NB4 (cell line): ENCODE measurements around the gene WNT9A.
A peak's percentile ranks its signal among the peaks of the same experiment; 100 is the strongest.

Source experiments
- DNase-seq: peaks from one replicate; pipeline ENCODE4 v3.0.0; 2010; ENCODE audit warnings: low read depth
- H3K4me3 ChIP-seq: one replicate; pipeline ENCODE4 v1.5.1; 2011; ENCODE audit warnings: mild to moderate bottlenecking, low read depth, low read length, moderate library complexity
- MYC ChIP-seq: IDR thresholded peaks from 2 replicates; pipeline ENCODE4 v1.6.1; 2011; ENCODE audit warnings: low read depth, low read length
- POLR2A ChIP-seq: IDR thresholded peaks from 2 replicates; pipeline ENCODE4 v1.6.1; 2011; ENCODE audit warnings: mild to moderate bottlenecking; ENCODE audit not compliant: insufficient read length; ENCODE audit errors: extremely low read depth
- TF ChIP-seq, protein P1 (sequence below): IDR thresholded peaks from 2 replicates; pipeline ENCODE4 v1.6.1; 2011; ENCODE audit warnings: low read depth, low read length
- TF ChIP-seq, protein P2 (sequence below): IDR thresholded peaks from one replicate; pipeline ENCODE4 v1.5.1; 2012; ENCODE audit warnings: low read depth, low read length

Gene WNT9A

DNA sequence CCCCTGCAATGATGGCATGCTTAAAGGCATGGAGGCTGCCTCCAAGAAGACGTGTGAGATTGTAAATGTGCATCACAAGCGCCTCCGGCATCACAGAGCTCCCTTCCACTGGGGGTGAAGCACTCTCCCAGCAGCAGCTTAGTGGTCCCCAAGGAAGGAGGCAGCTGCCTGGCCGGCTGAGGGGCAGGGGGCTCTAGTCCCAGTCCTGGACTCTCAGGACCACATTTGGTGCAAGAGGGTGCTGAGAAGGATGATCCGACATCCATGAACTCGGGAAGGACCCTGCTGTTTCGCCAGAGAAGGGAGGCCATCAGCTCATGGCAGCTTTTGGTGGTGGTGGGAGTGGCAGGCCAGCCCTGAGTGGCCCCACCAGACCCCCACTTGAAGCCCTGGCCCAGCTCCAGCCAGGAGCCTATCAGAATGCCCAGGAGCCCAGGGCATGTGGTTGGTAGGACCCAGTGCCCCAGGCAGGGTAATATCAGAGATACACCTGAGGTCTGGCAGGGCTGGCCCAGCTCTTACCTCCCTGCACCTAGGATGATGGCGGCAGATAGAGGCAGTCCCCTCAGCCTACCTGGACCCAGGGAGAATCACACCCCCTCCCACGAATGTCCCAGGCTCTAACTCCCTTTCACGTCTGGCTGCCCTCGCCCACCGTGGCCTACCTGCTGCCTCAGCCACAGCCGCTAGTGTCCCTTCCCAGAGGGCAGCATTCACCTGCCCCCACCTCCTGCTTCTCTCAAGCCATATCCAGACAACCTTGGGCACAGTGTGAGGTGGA lies 2.4 kb upstream of the WNT9A start:
- TF ChIP-seq, protein P1, sequence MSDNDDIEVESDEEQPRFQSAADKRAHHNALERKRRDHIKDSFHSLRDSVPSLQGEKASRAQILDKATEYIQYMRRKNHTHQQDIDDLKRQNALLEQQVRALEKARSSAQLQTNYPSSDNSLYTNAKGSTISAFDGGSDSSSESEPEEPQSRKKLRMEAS: no peak
- TF ChIP-seq MYC: no peak
- TF ChIP-seq, protein P2, sequence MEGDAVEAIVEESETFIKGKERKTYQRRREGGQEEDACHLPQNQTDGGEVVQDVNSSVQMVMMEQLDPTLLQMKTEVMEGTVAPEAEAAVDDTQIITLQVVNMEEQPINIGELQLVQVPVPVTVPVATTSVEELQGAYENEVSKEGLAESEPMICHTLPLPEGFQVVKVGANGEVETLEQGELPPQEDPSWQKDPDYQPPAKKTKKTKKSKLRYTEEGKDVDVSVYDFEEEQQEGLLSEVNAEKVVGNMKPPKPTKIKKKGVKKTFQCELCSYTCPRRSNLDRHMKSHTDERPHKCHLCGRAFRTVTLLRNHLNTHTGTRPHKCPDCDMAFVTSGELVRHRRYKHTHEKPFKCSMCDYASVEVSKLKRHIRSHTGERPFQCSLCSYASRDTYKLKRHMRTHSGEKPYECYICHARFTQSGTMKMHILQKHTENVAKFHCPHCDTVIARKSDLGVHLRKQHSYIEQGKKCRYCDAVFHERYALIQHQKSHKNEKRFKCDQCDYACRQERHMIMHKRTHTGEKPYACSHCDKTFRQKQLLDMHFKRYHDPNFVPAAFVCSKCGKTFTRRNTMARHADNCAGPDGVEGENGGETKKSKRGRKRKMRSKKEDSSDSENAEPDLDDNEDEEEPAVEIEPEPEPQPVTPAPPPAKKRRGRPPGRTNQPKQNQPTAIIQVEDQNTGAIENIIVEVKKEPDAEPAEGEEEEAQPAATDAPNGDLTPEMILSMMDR: no peak
- DNase-seq: no peak
- no peak overlapping the region for H3K4me3 ChIP-seq

DNA sequence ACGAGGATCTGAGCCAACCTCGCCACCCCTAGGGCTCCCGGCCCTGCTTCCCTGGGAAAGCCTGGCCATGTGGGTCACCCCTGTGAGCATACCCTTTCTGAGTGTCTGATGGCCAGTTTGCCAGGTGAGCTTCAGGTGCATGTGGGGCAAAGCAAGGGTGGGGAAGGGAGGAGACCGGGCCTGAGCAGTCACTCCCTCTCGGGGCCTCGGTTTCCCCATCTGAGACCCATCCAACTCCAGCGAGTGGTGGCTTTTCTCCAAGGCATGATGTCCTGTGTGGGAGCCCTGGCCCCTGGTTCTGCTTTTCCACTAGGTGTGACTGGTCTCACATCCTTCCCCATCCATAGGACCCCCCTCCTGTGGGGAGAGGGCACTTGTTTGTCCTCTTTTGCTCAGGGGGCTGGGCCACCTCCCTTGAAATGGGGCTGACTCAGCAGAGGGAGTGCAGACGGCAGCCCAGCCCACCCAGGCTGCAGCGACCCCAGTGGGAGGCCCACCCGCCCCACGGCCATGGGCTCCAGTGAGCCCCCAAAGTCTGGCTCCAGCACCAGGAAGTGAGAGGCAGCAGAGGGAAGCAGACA lies 1.7 kb upstream of the WNT9A start:
- no peak for DNase-seq
- H3K4me3 ChIP-seq: no peak overlapping the region
- TF ChIP-seq, protein P1: no peak
- TF ChIP-seq, protein P2: no peak
- no peak for TF ChIP-seq MYC
- TF ChIP-seq POLR2A: no peak

DNA sequence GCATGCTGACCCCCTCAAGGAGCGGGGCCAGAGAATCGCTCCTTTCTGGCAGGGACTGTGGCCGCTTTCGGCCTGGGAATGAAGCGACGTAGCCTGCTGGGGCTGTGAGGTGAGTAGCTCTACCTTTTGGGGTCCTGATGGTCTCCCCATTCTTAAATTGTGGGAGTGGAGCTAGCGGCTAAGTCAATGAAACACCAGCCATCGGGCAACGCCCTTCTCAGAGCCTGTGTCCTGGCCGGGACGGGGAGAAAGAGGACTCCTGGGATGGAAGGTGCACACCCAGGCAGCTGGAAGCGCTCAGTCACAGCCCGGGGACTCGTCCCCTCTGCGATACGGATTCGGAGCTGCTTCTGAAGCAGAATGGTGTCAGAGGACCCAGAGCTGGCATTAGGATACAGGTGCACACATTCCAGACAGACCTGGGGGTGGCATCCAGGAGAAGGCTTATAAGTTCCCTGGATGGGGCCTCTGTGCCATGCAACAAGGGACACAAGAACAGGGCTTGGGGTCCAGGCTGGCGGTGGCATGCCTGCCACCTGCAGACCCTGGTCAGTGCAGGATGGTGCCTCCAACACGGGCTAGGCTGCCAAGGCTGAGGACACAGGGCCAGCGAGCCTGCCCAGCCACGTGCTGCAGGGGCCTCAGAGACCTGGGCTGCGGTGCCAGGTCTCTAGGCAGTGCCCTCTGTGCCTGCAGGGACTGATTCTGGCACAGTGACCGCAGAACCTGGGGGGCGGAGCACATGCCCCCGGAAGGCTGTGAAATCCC lies 945 bp upstream of the WNT9A start:
- TF ChIP-seq MYC: no peak
- TF ChIP-seq POLR2A: no peak
- TF ChIP-seq, protein P2: no peak
- TF ChIP-seq, protein P1: no peak
- no peak for DNase-seq
- no peak overlapping the region for H3K4me3 ChIP-seq

DNA sequence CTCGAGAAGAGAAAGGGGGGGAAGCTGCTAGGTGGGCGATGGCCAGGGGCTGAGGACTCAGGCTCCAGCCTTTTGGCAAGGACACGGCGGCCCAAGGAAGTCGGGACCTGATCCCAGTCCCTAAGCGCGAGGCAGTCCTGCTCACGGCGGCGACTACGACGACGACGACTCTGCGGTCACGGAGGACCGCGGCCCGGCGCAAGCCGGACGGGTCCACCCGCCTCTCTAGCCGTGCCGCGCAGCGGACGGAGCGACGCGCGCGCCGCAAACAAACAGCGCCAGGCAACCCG lies 401 bp downstream of the WNT9A start:
- DNase-seq: no peak
- no peak overlapping the region for H3K4me3 ChIP-seq
- TF ChIP-seq, protein P1: no peak
- TF ChIP-seq, protein P2: no peak
- TF ChIP-seq POLR2A: no peak
- TF ChIP-seq MYC: no peak

DNA sequence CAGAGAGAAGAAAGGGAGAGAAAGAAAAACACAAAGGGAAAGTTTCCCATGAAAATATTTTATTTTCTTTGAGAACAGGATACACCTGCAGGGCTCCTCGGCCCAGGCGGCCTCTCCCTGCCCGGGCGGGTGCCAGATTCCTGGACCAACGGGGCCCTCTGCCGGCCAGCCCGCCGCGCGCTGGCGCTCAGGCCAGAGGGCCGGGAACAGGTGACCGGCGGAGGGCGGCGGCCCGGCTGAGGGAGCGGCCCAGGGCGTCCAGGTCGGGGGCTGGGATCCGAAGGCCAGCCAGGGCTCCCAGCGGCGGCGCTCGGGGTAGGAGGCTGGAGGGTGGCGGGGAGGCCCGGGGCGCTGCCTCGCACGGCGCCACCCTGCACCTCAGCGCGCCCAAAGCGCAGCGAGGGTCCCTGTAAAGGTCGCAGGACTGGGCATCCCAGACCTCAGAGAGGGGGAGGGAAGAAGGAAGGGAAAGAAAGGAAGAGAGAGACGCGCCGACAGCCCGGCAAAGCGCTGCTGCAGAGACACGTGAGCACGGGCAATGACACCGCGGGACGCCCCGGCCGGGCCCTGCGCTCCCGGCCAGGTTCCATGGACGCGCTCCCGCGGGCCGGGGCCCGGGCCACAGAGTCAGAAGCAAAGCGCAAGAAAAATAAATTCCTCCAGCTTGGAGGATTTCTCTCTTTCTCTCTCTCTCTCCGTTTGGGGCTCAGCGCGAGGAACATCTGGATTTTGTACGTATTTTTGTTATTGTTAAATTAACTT lies 927 bp downstream of the WNT9A start:
- TF ChIP-seq, protein P1: no peak
- TF ChIP-seq, protein P2: peak; percentile 46
- DNase-seq: peak; percentile 59
- no peak overlapping the region for H3K4me3 ChIP-seq
